ENCODE measurements around the gene PRSS36.

DNA sequence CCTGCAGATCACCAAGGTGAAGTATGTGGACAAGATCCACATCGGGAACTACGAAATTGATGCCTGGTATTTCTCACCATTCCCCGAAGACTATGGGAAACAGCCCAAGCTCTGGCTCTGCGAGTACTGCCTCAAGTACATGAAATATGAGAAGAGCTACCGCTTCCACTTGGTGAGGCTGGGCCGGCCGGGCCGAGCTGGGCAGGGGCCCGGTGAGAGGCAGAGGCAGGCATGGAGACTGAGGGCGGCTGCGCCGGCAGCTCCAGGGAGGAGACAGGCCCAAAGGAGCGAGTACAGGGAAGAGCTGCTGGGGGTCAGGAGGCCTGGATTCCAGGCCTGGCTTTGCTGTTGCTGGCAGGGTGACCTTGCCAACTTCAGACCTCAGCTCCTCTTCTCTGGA lies 22.7 kb downstream of the PRSS36 start:
- TF ChIP-seq, protein P1, sequence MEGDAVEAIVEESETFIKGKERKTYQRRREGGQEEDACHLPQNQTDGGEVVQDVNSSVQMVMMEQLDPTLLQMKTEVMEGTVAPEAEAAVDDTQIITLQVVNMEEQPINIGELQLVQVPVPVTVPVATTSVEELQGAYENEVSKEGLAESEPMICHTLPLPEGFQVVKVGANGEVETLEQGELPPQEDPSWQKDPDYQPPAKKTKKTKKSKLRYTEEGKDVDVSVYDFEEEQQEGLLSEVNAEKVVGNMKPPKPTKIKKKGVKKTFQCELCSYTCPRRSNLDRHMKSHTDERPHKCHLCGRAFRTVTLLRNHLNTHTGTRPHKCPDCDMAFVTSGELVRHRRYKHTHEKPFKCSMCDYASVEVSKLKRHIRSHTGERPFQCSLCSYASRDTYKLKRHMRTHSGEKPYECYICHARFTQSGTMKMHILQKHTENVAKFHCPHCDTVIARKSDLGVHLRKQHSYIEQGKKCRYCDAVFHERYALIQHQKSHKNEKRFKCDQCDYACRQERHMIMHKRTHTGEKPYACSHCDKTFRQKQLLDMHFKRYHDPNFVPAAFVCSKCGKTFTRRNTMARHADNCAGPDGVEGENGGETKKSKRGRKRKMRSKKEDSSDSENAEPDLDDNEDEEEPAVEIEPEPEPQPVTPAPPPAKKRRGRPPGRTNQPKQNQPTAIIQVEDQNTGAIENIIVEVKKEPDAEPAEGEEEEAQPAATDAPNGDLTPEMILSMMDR (IDR thresholded peaks at IDR 0.05): no peak
- TF ChIP-seq POLR2AphosphoS5 (IDR thresholded peaks at IDR 0.05; ENCODE audit: low read depth, low read length): no peak
